HG02973 (cell line): ENCODE data around the gene SDR42E2.
A peak's percentile ranks its signal among the peaks of the same experiment; 100 is the strongest.
"Not testable (repeated sequence)": the region's sequence is repeated elsewhere in the genome, so short reads cannot be mapped to it uniquely, and the experiment has no call there.

ENCODE experiments used
- ATAC-seq: cut with Tn5 transposase; IDR thresholded peaks from one replicate; pipeline ENCODE4 v1.9.1; 2021; ENCODE audit warnings: moderate library complexity; ENCODE audit not compliant: unreplicated experiment

The SDR42E2 gene

GRCh38 chr16:22161401-22161800, 905 bp upstream of the SDR42E2 start:
- ATAC-seq, result no peak

- ATAC-seq, result no peak
These were observed 327 bp downstream of the SDR42E2 start for GRCh38 chr16:22162656-22163009.

GRCh38 chr16:22163806-22164205, 1.5 kb downstream of the SDR42E2 start:
- ATAC-seq, result no peak

DNA sequence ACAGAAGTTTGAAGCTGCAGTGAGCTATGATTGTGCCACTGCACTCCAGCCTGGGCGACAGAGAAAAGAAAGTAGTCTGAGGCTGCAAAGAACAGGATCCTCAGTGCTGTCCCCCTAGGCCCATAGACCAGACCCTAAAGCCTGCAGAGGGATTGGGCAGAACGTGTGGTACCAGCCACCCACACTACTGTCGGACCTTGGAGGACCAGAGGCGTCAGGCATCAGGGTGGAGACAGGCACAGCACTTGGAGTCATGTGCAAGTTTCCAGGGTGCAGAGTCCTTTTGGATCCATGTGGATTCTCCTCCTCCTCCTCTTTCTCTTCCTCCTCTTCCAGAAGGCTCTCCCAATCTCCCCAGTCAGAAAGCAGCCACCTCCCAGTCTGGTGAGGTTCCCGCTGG, 2.2 kb downstream of the SDR42E2 start:
- no peak for ATAC-seq

- no peak for ATAC-seq
These were observed 3.4 kb downstream of the SDR42E2 start for GRCh38 chr16:22165508-22166285.

GRCh38 chr16:22171953-22172352, 9.6 kb downstream of the SDR42E2 start:
- ATAC-seq, result no peak

- not testable (repeated sequence) for ATAC-seq
These were observed 10.3 kb downstream of the SDR42E2 start for GRCh38 chr16:22172642-22173041.

GRCh38 chr16:22174642-22175041, 12.3 kb downstream of the SDR42E2 start:
- no peak for ATAC-seq

DNA sequence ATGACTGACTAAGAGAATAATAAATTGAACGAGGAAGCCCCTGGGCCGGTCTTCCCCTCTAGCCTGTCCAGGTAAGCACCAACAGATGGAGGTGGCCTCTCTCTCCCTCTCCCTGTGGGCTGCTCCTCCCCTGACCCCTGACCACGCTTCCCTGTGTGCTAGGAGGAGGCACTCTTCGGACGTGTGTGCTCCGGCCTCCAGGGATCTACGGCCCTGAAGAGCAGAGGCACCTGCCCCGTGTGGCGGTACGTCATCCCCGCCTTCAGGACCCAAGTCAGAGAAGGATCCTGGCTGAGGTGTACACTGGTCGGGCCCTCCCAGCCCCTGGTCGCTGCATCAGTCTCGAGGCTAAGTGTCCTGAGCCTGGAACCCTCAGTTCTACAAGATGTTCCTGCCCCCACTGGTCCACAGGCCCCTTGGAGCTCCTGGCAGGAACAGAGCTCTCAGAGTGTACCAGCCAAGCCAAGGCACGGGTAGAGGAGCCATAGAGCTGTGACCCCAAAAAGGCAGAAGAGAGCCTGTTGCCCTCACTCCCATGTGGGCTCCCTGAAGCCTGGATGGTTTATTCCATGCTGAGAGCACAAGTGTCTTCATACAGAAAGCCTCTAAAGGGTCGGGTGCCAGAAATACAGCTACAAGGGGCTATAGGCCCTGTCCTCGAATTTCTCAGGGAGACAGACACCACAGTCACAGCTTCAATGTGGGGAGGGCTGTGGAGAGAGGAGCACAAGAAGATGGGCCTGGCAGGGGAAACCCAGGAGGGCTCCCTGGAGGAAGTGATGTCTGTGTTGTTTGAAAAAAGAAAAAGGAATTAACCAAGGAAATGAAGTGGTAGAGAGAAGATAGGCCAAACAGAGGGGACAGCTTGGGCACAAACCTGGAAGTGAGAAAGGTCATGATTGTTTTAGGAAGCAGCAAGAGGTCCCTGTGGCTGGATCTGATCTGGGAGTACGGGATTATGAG, 15.9 kb downstream of the SDR42E2 start:
- ATAC-seq, result no peak

DNA sequence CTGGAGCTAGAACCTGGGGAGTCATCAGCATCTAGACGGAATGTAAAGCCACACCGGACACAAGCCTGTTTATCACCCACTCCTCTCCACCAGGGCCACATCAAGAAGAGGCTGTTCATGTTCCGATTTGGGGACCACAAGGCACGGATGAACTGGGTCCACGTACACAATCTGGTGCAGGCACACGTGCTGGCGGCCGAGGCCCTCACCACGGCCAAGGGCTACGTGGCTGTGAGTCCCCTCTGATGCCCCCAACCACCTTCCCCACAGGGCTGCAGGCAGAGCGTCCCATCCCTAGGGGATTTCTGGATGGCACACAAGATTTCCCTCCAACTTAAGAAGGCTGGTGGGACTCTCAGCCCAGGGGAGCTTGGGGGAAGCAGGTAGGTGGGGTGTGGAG, 19.1 kb downstream of the SDR42E2 start:
- no peak for ATAC-seq

DNA sequence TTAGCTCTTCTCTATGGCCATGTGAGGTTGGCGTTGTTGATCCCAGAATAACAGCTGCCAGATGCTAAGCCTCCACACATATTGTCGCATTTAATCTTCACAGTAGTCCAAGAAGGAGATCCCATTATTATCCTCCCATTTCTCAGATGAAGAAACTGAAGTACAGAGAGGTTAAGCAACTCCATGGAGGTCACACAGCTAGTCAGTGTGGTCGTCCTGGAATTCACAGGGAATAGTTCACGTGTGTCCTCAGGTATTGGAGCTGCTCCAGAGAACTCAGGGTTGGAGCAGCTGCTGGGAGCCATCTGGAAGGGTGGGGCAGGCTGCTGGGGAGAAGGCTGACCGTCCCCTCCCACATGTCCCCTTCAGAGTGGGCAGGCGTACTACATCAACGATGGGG, 19.5 kb downstream of the SDR42E2 start:
- ATAC-seq, result no peak

DNA sequence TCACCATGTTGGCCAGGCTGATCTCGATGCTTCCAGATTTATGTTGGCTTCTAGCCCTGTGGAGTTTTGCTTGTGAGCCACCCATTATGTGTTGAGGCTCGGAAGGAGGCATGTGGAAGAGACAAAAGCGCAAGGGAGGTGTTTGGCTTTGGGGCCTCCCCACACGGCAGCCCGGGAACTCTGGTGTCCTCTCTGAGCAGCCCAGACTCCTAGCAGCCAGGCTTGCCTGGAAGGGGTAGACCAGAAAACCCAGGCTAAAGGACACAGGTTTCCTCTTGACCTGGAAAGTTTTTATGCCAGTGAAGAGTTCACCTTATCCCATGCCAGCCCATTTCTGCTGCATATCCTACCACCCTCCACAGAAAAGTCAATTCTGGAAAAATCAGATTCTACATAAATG, 21.0 kb downstream of the SDR42E2 start:
- no peak for ATAC-seq

- ATAC-seq, result no peak
These were observed 21.8 kb downstream of the SDR42E2 start for GRCh38 chr16:22183901-22184614.

- no peak for ATAC-seq
These were observed 22.3 kb downstream of the SDR42E2 start for GRCh38 chr16:22184615-22184968.

GRCh38 chr16:22186517-22186916, 24.2 kb downstream of the SDR42E2 start:
- no peak for ATAC-seq

DNA sequence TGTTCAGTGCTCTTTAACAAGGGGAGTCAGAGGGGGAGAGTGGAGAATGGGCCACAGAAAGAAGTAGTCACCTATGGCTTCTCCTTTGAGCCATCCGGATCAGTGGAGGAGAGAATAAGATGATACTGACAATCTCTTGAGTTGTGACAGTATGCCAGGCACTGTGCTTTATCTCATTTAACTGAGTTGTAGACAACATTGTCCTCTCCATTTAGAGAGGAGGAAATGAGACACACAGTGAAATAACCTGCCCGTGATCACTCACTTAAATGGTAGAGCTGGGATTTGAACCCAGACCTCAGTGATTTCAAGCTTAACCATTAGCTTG, 25.9 kb downstream of the SDR42E2 start:
- no peak for ATAC-seq

DNA sequence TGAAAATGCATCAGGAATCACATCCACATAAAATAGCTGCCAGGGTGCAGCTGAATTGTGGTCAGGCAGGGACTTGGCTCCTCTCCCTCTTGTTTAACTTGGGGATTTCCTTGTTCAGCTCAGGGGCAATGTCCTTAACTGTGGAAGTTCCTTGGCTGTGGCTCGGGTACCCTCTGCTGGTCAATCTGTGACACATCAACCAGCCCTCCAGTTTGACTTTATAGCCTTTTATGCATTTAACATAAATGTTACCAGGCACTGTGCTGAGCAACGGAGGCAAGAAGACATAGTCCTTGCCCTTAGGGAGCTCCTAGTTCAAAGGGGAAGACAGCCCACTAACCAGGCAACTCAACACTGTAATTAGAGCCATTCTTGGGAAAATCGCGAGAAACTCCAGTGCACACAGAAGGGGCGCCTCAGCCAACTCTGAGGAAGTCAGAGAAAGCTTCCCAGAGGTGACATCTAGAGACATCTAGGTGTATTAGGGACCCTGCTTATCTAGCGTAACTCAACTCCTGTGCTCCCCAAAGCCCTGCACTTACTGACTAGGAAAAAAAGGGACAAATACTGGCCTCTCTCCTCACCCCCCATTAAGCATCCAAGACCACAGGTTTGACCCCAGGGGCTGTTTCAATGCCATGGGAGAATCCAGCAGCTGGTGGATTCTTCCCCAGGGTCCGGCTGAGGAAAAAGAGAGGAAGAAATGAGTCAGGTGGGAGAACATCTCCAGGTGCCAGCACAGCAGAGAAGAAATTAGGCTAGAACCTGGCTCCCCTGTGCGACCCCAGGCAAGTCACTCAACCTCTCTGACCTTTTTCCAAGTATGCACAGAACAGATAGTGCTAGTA, 26.5 kb downstream of the SDR42E2 start:
- ATAC-seq, result no peak

- no peak for ATAC-seq
These were observed 27.3 kb downstream of the SDR42E2 start for GRCh38 chr16:22189473-22190080.

GRCh38 chr16:22190081-22190775, 27.9 kb downstream of the SDR42E2 start:
- peak; percentile 56 for ATAC-seq
